HEK293 (cell line): ENCODE measurements around the gene SP8.

Experiments
- CTCF ChIA-PET: fragments of 350-600 bp; formaldehyde crosslinking; extraction: SDS; loops from one replicate; lab custom pipeline; 2021; ENCODE audit warnings: antibody characterized with exemption; lab: Yijun Ruan, JAX
- POLR2A ChIA-PET: fragments of 300-600 bp; formaldehyde crosslinking; extraction: SDS; loops from one replicate; lab custom pipeline; 2020; ENCODE audit warnings: antibody characterized with exemption, inconsistent platforms; lab: Yijun Ruan, JAX
- H3K27ac ChIP-seq: fragments of 200-500 bp; sonication (Bioruptor generic); 2 replicates; pipeline ENCODE4 v1.5.1; 2014; ENCODE audit warnings: low read depth, low read length, control low read depth, inconsistent platforms; ENCODE audit errors: extremely low read depth
- H3K36me3 ChIP-seq, 2 experiments: fragments of 200-500 bp in 1 of 2; sonication (Bioruptor generic) in 1 of 2; 1 replicate in 1 of 2; 2 replicates in 1 of 2; pipeline ENCODE4 v1.5.1; 2014 to 2017; ENCODE audit warnings: inconsistent platforms in 2 of 2, low read length in 2 of 2; ENCODE audit not compliant: control insufficient read depth in 2 of 2, insufficient read depth in 1 of 2
- H3K4me1 ChIP-seq: fragments of 200-500 bp; sonication (Bioruptor generic); 2 replicates; pipeline ENCODE4 v1.5.1; 2014; ENCODE audit warnings: mild to moderate bottlenecking, low read length, inconsistent platforms; ENCODE audit not compliant: control insufficient read depth, insufficient read depth
- H3K4me3 ChIP-seq: 2 replicates; pipeline ENCODE4 v1.5.1; 2011; ENCODE audit warnings: low read depth, mild to moderate bottlenecking, control low read depth, low read length, moderate library complexity
- H3K9me3 ChIP-seq: fragments of 200-500 bp; sonication (Bioruptor generic); 2 replicates; pipeline ENCODE4 v1.5.1; 2014; ENCODE audit warnings: low read depth, low read length, inconsistent platforms; ENCODE audit not compliant: control insufficient read depth, insufficient read depth
- HOXA7 ChIP-seq: sonication (generic); formaldehyde crosslinking; IDR thresholded peaks from 2 replicates; pipeline ENCODE4 v1.8.1; 2022; ENCODE audit warnings: missing genetic modification reagents, borderline replicate concordance
- IKZF3 ChIP-seq: fragments of 450-650 bp; IDR thresholded peaks from 2 replicates; pipeline ENCODE4 v1.5.0; 2018; ENCODE audit warnings: missing biosample characterization, mild to moderate bottlenecking, missing genetic modification characterization, moderate library complexity
- MYNN ChIP-seq: fragments of 450-650 bp; formaldehyde crosslinking; IDR thresholded peaks from 2 replicates; pipeline ENCODE4 v1.5.1; 2016; ENCODE audit warnings: missing biosample characterization, missing genetic modification characterization, borderline replicate concordance
- PATZ1 ChIP-seq: fragments of 450-650 bp; formaldehyde crosslinking; IDR thresholded peaks from 2 replicates; pipeline ENCODE4 v1.5.1; 2016; ENCODE audit warnings: missing biosample characterization, missing genetic modification characterization
- PRDM10 ChIP-seq: fragments of 450-650 bp; formaldehyde crosslinking; IDR thresholded peaks from 2 replicates; pipeline ENCODE4 v1.5.1; 2016; ENCODE audit warnings: missing biosample characterization, missing genetic modification characterization
- SALL2 ChIP-seq: fragments of 450-650 bp; formaldehyde crosslinking; IDR thresholded peaks from 2 replicates; pipeline ENCODE4 v1.5.0; 2017; ENCODE audit warnings: missing biosample characterization, mild to moderate bottlenecking, missing genetic modification characterization, borderline replicate concordance
- SCRT1 ChIP-seq: fragments of 450-650 bp; formaldehyde crosslinking; IDR thresholded peaks from 2 replicates; pipeline ENCODE4 v1.5.1; 2016; ENCODE audit warnings: missing biosample characterization, missing genetic modification characterization, borderline replicate concordance
- SETDB1 ChIP-seq: IDR thresholded peaks from one replicate; pipeline ENCODE4 v1.6.1; 2017; ENCODE audit warnings: mild to moderate bottlenecking, low read length, moderate library complexity, mixed read lengths; ENCODE audit not compliant: insufficient read length
- ZBTB10 ChIP-seq: fragments of 450-650 bp; formaldehyde crosslinking; IDR thresholded peaks from 2 replicates; pipeline ENCODE4 v1.5.1; 2016; ENCODE audit warnings: missing biosample characterization, missing genetic modification characterization
- ZBTB48 ChIP-seq: fragments of 450-650 bp; formaldehyde crosslinking; IDR thresholded peaks from 2 replicates; pipeline ENCODE4 v1.5.1; 2016; ENCODE audit warnings: missing biosample characterization, missing genetic modification characterization
- ZEB2 ChIP-seq: fragments of 450-650 bp; formaldehyde crosslinking; IDR thresholded peaks from 2 replicates; pipeline ENCODE4 v1.5.1; 2016; ENCODE audit warnings: missing biosample characterization, missing genetic modification characterization
- ZFHX2 ChIP-seq: fragments of 450-650 bp; formaldehyde crosslinking; conservative IDR thresholded peaks from 2 replicates; pipeline ENCODE4 v1.5.1; 2016; ENCODE audit warnings: missing biosample characterization, missing genetic modification characterization
- ZNF202 ChIP-seq: fragments of 450-650 bp; formaldehyde crosslinking; IDR thresholded peaks from 2 replicates; pipeline ENCODE4 v1.5.1; 2016; ENCODE audit warnings: missing biosample characterization, missing genetic modification characterization, borderline replicate concordance
- ZNF280D ChIP-seq: fragments of 450-650 bp; formaldehyde crosslinking; IDR thresholded peaks from 2 replicates; pipeline ENCODE4 v1.5.1; 2016; ENCODE audit warnings: missing biosample characterization, missing genetic modification characterization
- ZNF341 ChIP-seq: fragments of 450-650 bp; formaldehyde crosslinking; IDR thresholded peaks from 2 replicates; pipeline ENCODE4; 2016; ENCODE audit warnings: low read depth, missing biosample characterization, missing genetic modification characterization
- ZNF521 ChIP-seq: fragments of 450-650 bp; formaldehyde crosslinking; IDR thresholded peaks from 2 replicates; pipeline ENCODE4 v1.5.1; 2017; ENCODE audit warnings: missing biosample characterization, mild to moderate bottlenecking, missing genetic modification characterization
- ZNF561 ChIP-seq: fragments of 450-650 bp; IDR thresholded peaks from 2 replicates; pipeline ENCODE4 v1.5.1; 2018; ENCODE audit warnings: missing biosample characterization, missing genetic modification characterization, borderline replicate concordance
- ZNF654 ChIP-seq: fragments of 450-650 bp; formaldehyde crosslinking; IDR thresholded peaks from 2 replicates; pipeline ENCODE4 v1.5.1; 2016; ENCODE audit warnings: low read depth, missing biosample characterization, missing genetic modification characterization
- ZNF677 ChIP-seq: fragments of 450-650 bp; IDR thresholded peaks from 2 replicates; pipeline ENCODE4 v1.5.0; 2018; ENCODE audit warnings: missing biosample characterization, mild to moderate bottlenecking, missing genetic modification characterization, moderate library complexity

The SP8 gene

GRCh38 chr7:20834656-20835055 lies 48.0 kb upstream of the SP8 start:
- Histone ChIP-seq H3K4me1 (no peaks in the 10 kb centered on the region), H3K27ac (no peak overlapping the region), H3K36me3 (no peaks in the 10 kb centered on the region), H3K4me3 (no peak overlapping the region), H3K9me3 (no peaks in the 10 kb centered on the region)
- TF ChIP-seq ZNF561 (tag by site-specific recombination), result no peak
- TF ChIP-seq MYNN (tag by site-specific recombination), result no peak
- TF ChIP-seq HOXA7 (CRISPR knock-in tag), result no peak
- TF ChIP-seq SALL2 (tag by site-specific recombination), result no peak
- no peak for TF ChIP-seq ZNF202 (tag by site-specific recombination)
- TF ChIP-seq ZNF654 (tag by site-specific recombination), result no peak
- TF ChIP-seq PATZ1 (tag by site-specific recombination), result no peak
- TF ChIP-seq ZFHX2, result no peak
- no peak for TF ChIP-seq ZNF677
- no peak for TF ChIP-seq IKZF3 (tag by site-specific recombination)
- no peak for TF ChIP-seq SETDB1
- no peak for TF ChIP-seq ZNF280D
- no peak for TF ChIP-seq ZBTB48
- ChIA-PET CTCF (interaction anchor here (0.6 to 1.7 kb wide), 6 partner anchors 9 to 90 kb away, joined by 3 to 4 read pairs (median 3); no protein-coding TSS in a partner anchor), POLR2A (no interaction called here)

GRCh38 chr7:20831956-20832355 lies 45.3 kb upstream of the SP8 start:
- H3K4me1 ChIP-seq, result no peaks in the 10 kb centered on the region
- no peak overlapping the region for H3K27ac ChIP-seq
- no peaks in the 10 kb centered on the region for H3K9me3 ChIP-seq
- ChIA-PET CTCF (interaction anchor here (0.7 to 1.1 kb wide), 6 partner anchors 13 to 78 kb away, joined by 3 to 8 read pairs (median 3); no protein-coding TSS in a partner anchor), POLR2A (interaction anchor here (0.8 kb wide), 1 partner anchor 14 kb away, joined by 3 read pairs; no protein-coding TSS in a partner anchor)
- no peaks in the 10 kb centered on the region for H3K36me3 ChIP-seq
- no peak for TF ChIP-seq ZNF521 (tag by site-specific recombination)
- no peak for TF ChIP-seq ZEB2
- no peak overlapping the region for H3K4me3 ChIP-seq

- CTCF ChIA-PET, result interaction anchor here (0.7 to 1.0 kb wide), 4 partner anchors 12 to 77 kb away, joined by 3 to 8 read pairs (median 4); no protein-coding TSS in a partner anchor
- TF ChIP-seq ZNF341 (no peak), SCRT1 (tag by site-specific recombination) (no peak), PRDM10 (tag by site-specific recombination) (no peak), ZBTB10 (tag by site-specific recombination) (no peak)
These were observed 44.8 kb upstream of the SP8 start for GRCh38 chr7:20831451-20831850.

More at GRCh38 chr7:20831451-20831850, 44.8 kb upstream of the SP8 start:
- POLR2A ChIA-PET, result interaction anchor here (0.8 kb wide), 1 partner anchor 15 kb away, joined by 3 read pairs; no protein-coding TSS in a partner anchor
- Histone ChIP-seq H3K4me1 (no peaks in the 10 kb centered on the region), H3K4me3 (no peak overlapping the region), H3K9me3 (no peaks in the 10 kb centered on the region), H3K36me3 (no peaks in the 10 kb centered on the region), H3K27ac (no peak overlapping the region)
